Measurements from ENCODE around the gene JMJD6. TPM values are rescaled to one million over a fixed set of nuclear protein-coding genes. Genes with fewer than 3 reads are reported as not detected.

JMJD6 gene
- total RNA-seq, 1 experiment from 2014 or later, result 28.9 TPM

DNA sequence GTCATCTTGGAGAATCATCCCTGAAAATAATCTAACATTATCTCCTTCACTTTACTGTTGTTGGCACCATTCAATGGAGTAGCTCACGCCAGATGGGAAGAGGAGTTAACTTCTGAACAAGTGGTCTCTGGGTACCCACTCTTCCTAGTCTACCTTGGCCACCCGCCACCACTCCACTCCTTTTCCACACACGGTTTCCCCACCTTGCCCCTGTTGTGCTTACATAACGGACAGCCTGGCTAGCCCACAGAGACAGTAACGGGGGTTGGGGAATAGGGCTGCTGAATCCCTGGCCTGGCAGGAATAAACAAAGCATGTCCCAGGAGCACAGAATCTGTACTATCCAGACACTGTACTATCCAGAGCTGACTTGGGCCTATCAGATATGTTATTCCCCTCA, 12.1 kb downstream of the JMJD6 start:
- no peak overlapping the region for H3K4me2 ChIP-seq (ENCODE audit: insufficient read depth, insufficient read length, low read length)
- no peak overlapping the region; a peak in 1 of 7 replicates for H3K27ac Mint-ChIP-seq

More for the DNA sequence above, 12.1 kb downstream of the JMJD6 start:
- H3K9me3 ChIP-seq (ENCODE audit: control insufficient read depth, low read depth, low read length), result no peaks in the 10 kb centered on the region
- no peak overlapping the region for H2BK5ac ChIP-seq (ENCODE audit: insufficient read length, low read length)
- no peaks in the 10 kb centered on the region for H4K20me1 ChIP-seq (ENCODE audit: control insufficient read depth, insufficient read depth, insufficient read length)
- DNase-seq, result no peak
- WGBS (ENCODE audit: extremely low coverage, insufficient read length, low lambda C conversion rate), result no CpG with 5 or more reads among the region's 5 CpGs
- Mint-ChIP-seq H3K4me1 (peaks cover 15 to 18% of the 10 kb centered on the region in 2 experiments), H3K27me3 (ENCODE audit: low read depth) (peaks cover 8% of the 10 kb centered on the region), H3K4me3 (no peak overlapping the region), H3K9me3 (no peaks in the 10 kb centered on the region), H3K36me3 (ENCODE audit: insufficient read depth in 1 of 3, low read depth in 3 of 3) (peaks cover 10 to 38% (median 37%) of the 10 kb centered on the region in 3 experiments; a peak in 6 of 7 replicates)
- no peak overlapping the region for H3K18ac ChIP-seq (ENCODE audit: insufficient read length, low read depth, low read length)
- no peak overlapping the region for H2AK5ac ChIP-seq (ENCODE audit: insufficient read length, low read length)
- H3K23me2 ChIP-seq (ENCODE audit: insufficient read length, low read depth, low read length, poor library complexity, severe bottlenecking), result peaks cover 4% of the 10 kb centered on the region
- H2BK120ac ChIP-seq (ENCODE audit: low read depth, low read length, poor library complexity, severe bottlenecking), result no peak overlapping the region
- TF ChIP-seq, protein P1, sequence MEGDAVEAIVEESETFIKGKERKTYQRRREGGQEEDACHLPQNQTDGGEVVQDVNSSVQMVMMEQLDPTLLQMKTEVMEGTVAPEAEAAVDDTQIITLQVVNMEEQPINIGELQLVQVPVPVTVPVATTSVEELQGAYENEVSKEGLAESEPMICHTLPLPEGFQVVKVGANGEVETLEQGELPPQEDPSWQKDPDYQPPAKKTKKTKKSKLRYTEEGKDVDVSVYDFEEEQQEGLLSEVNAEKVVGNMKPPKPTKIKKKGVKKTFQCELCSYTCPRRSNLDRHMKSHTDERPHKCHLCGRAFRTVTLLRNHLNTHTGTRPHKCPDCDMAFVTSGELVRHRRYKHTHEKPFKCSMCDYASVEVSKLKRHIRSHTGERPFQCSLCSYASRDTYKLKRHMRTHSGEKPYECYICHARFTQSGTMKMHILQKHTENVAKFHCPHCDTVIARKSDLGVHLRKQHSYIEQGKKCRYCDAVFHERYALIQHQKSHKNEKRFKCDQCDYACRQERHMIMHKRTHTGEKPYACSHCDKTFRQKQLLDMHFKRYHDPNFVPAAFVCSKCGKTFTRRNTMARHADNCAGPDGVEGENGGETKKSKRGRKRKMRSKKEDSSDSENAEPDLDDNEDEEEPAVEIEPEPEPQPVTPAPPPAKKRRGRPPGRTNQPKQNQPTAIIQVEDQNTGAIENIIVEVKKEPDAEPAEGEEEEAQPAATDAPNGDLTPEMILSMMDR (conservative IDR thresholded peaks at IDR 0.05), result no peak
- no peak overlapping the region for H4K5ac ChIP-seq (ENCODE audit: insufficient read length, low read depth, low read length)
- H3K4me1 ChIP-seq (ENCODE audit: insufficient read depth, low read length), result no peaks in the 10 kb centered on the region
- H3T11ph ChIP-seq (ENCODE audit: low read length), result no peak overlapping the region
- no peak overlapping the region for H2BK20ac ChIP-seq (ENCODE audit: low read depth, low read length, poor library complexity, severe bottlenecking)
- H3K79me1 ChIP-seq (ENCODE audit: insufficient read depth, low read depth, low read length, poor library complexity, severe bottlenecking), result no peaks in the 10 kb centered on the region
- no peaks in the 10 kb centered on the region for H3K79me2 ChIP-seq (ENCODE audit: insufficient read depth, low read length)
- no peak overlapping the region for H4K8ac ChIP-seq (replicated peaks; ENCODE audit: insufficient read length, low read depth, low read length)
- no peak overlapping the region for H2BK15ac ChIP-seq (ENCODE audit: low read depth, low read length)
- H3K27me3 ChIP-seq (ENCODE audit: insufficient read depth, low read length), result no peaks in the 10 kb centered on the region; the same call in 1 of the 2 replicates
- no peak overlapping the region for H4K91ac ChIP-seq (ENCODE audit: insufficient read length, low read depth, low read length)
- no peak overlapping the region for H2AFZ ChIP-seq (ENCODE audit: low read length)
- no peak overlapping the region for H3K9ac ChIP-seq (ENCODE audit: extremely low read depth, insufficient read length, low read length)
- H3K56ac ChIP-seq (ENCODE audit: insufficient read length, low read depth, low read length), result no peak overlapping the region
- no peak overlapping the region for H3K23ac ChIP-seq (ENCODE audit: insufficient read length, low read depth, low read length)
- H3K27ac ChIP-seq (ENCODE audit: insufficient read length, low read depth, low read length), result no peak overlapping the region
- no peak overlapping the region for H3K14ac ChIP-seq (ENCODE audit: insufficient read depth, low read length)
- no peak overlapping the region for H3K4ac ChIP-seq (ENCODE audit: low read depth, low read length)
- H2BK12ac ChIP-seq (ENCODE audit: insufficient read length, low read depth, low read length), result no peak overlapping the region

Measured in H9 (cell line).